Rectal smooth muscle tissue (tissue), 1 donor: ENCODE results near the gene TMEM253.
A peak's percentile ranks its signal among the peaks of the same experiment; 100 is the strongest.

Experiments
- H3K27ac ChIP-seq: one replicate; pipeline ENCODE4 v1.7.0; 2013; ENCODE audit warnings: low read depth, low read length, inconsistent platforms
- H3K27me3 ChIP-seq: one replicate; pipeline ENCODE4 v1.7.0; 2013; ENCODE audit warnings: low read length; ENCODE audit not compliant: control insufficient read depth, insufficient read depth
- H3K36me3 ChIP-seq: one replicate; pipeline ENCODE4 v1.7.0; 2013; ENCODE audit warnings: low read length; ENCODE audit not compliant: control insufficient read depth, insufficient read depth
- H3K4me1 ChIP-seq: one replicate; pipeline ENCODE4 v1.7.0; 2013; ENCODE audit warnings: low read length; ENCODE audit not compliant: control insufficient read depth, insufficient read depth
- H3K4me3 ChIP-seq: one replicate; pipeline ENCODE4 v1.7.0; 2013; ENCODE audit warnings: low read length
- H3K9ac ChIP-seq: one replicate; pipeline ENCODE4 v1.7.0; 2013; ENCODE audit warnings: low read length

Gene TMEM253

GRCh38 chr14:21096978-21097635 lies 3.8 kb upstream of the TMEM253 start:
- H3K27ac ChIP-seq, result peak overlapping the region; percentile 81
- no peaks in the 10 kb centered on the region for H3K36me3 ChIP-seq
- H3K9ac ChIP-seq, result peak overlapping the region; percentile 43
- no peaks in the 10 kb centered on the region for H3K27me3 ChIP-seq
- peak overlapping the region; percentile 53 for H3K4me3 ChIP-seq
- peaks cover 14% of the 10 kb centered on the region for H3K4me1 ChIP-seq

- peaks cover 13% of the 10 kb centered on the region for H3K4me1 ChIP-seq
Observed at GRCh38 chr14:21097636-21098075, 3.2 kb upstream of the TMEM253 start.

GRCh38 chr14:21098076-21098891 lies 2.6 kb upstream of the TMEM253 start, which contains the start of gene ZNF219:
Gene ZNF219, minus strand, starts transcription at chr14:21098655. Its CDS starts 5,064 bp downstream, at chr14:21093591.
- H3K36me3 ChIP-seq, result no peaks in the 10 kb centered on the region
- H3K9ac ChIP-seq, result peak within 1 kb of the TSS; percentile 78
- peak within 1 kb of the TSS; percentile 92 for H3K27ac ChIP-seq
- peaks cover 18% of the 10 kb centered on the region for H3K4me1 ChIP-seq
- no peaks in the 10 kb centered on the region for H3K27me3 ChIP-seq
- H3K4me3 ChIP-seq, result peak within 1 kb of the TSS; percentile 80

More at GRCh38 chr14:21097636-21098075, 3.2 kb upstream of the TMEM253 start:
- Histone ChIP-seq H3K4me3 (peak overlapping the region; percentile 53), H3K27ac (peak overlapping the region; percentile 81), H3K27me3 (no peaks in the 10 kb centered on the region), H3K9ac (peak overlapping the region; percentile 43), H3K36me3 (no peaks in the 10 kb centered on the region)

DNA sequence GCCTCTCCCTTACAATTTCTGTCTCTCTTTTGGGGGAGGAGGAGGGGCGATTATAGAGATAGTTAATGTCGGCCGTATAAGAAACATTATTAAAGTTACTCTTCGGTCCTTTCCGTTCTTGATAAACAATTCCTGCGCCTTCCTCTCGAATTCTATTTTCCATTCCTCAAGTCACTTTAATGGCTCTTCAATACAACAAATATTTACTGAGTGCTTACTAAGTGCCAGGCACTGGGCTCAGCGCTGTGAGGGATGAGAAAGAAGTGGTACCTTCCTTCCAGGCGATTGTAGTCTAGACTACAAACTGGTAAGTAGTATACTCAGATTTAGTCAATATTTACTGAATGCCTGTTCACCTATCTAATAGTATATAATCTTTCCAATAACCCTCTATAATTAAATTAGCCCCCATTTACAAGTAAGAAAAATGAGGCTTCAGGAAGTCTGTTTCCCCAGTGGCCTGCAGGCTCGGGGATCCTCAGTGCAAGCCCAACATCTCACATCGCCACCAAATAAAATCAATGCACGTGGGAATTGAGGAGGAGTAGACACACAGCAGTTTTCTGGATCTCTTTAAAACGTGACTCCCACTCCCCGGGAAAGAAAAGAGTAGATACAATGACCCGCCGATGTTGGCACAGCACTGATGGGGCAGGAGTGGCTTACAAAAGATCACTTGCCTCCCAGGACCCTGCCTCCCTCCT lies 1.8 kb upstream of the TMEM253 start:
- Histone ChIP-seq H3K36me3 (no peaks in the 10 kb centered on the region), H3K27ac (peak overlapping the region; percentile 92), H3K9ac (peak overlapping the region; percentile 78), H3K27me3 (no peaks in the 10 kb centered on the region), H3K4me3 (peak overlapping the region; percentile 80), H3K4me1 (peaks cover 19% of the 10 kb centered on the region)

DNA sequence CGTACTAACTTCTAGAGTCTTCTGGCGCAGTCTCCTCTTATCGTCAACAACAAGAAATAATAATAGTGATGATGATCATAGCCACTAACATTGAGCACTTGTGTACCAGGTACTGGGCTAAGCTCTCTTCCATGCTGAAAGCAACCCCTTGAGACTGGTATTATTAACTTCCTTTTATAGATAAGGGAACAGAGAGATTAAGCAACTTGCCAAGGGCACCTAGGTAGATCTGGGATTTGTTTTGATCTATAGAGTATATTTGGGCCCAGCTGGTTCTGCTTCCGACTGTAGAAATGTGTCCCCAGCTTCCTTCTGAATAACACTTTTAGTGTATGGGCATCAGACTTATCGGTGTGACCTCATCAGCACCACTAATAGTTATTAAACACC lies 1.3 kb upstream of the TMEM253 start:
- Histone ChIP-seq H3K36me3 (no peaks in the 10 kb centered on the region), H3K4me3 (peak overlapping the region; percentile 80), H3K9ac (no peak overlapping the region), H3K4me1 (peaks cover 22% of the 10 kb centered on the region), H3K27ac (peak overlapping the region; percentile 92), H3K27me3 (no peaks in the 10 kb centered on the region)

DNA sequence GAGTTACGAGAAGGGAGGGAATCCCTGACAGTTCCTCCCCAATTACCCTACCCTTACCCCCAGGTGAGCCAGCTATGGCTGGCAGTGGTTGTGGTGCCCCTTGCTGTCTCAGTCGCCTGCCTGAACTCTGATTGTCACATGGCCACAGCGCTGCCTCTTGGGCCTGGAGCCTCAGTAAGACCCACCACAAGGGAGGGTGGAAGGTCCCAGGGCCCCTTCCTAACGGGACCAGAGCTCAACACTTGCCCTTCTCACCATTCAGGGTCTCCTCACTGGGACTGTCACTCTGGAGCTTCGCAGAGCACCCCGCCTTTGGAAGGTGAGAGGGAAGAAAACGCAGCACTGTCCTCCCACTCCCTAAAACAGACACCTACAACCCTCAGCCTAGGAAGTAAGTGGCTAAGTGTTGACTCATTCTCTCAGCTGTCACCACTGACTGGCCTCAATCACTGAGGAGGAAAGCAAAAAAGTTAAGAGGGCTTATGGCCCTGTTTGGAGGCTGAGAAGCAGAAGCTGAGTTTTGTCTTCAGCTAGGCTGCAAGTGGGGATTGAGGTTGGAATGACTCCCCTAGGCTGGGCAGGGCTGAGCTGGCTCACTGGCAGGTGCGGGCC lies 1.0 kb downstream of the TMEM253 start:
- H3K27me3 ChIP-seq, result no peaks in the 10 kb centered on the region
- H3K4me3 ChIP-seq, result no peak overlapping the region
- H3K4me1 ChIP-seq, result peaks cover 24% of the 10 kb centered on the region
- no peak overlapping the region for H3K27ac ChIP-seq
- no peaks in the 10 kb centered on the region for H3K36me3 ChIP-seq
- no peak overlapping the region for H3K9ac ChIP-seq

DNA sequence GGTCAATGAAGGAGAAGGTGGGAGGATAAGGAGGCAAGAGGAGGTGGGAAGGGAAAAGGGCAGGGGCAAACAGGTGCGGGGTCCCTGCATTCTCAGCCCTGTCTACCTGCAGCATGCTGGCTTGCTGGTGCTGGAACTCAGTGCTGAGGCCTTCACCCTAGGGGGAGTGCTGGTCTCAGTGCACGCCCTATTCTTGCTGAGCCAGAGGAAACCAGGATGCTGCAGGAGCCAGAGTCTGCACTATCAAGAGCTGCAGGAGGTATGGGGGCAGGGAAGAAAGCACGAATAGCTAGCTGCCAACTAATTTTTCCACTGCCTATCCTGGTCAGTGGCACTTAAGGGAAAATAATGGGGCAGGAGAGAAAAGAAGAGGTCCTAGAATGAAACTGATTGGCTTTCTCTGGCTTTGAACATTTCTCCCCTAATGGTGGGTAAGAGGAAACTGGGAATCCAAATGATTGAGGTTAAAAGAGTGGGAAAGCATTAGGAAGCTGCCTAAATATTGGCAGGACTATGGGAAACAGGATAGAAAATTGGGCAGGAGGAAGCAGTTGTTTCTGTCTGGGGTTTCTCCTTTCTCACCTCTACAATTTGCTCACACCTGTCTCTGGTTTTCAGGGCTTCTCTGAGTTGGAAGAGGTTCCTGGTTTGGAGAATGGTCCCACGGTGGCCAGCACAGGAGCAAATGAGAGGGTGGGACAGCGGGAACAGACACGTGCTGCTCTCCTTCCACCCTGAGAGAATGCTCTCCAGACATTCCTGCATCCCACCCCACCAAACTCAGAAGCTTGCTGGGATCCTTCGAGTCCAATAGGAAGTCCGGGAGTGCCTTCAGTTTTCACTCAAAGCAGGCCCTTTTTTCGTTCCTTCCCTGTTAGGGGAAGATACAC lies 1.9 kb downstream of the TMEM253 start:
- H3K9ac ChIP-seq, result no peak overlapping the region
- H3K27me3 ChIP-seq, result no peaks in the 10 kb centered on the region
- peaks cover 24% of the 10 kb centered on the region for H3K4me1 ChIP-seq
- H3K36me3 ChIP-seq, result no peaks in the 10 kb centered on the region
- peak overlapping the region; percentile 79 for H3K4me3 ChIP-seq
- H3K27ac ChIP-seq, result peak overlapping the region; percentile 99

- Histone ChIP-seq H3K36me3 (no peaks in the 10 kb centered on the region), H3K4me3 (peak overlapping the region; percentile 79), H3K27me3 (no peaks in the 10 kb centered on the region), H3K27ac (peak overlapping the region; percentile 99), H3K4me1 (peaks cover 24% of the 10 kb centered on the region), H3K9ac (peak overlapping the region; percentile 32)
Observed at GRCh38 chr14:21103411-21103709, 2.5 kb downstream of the TMEM253 start.

DNA sequence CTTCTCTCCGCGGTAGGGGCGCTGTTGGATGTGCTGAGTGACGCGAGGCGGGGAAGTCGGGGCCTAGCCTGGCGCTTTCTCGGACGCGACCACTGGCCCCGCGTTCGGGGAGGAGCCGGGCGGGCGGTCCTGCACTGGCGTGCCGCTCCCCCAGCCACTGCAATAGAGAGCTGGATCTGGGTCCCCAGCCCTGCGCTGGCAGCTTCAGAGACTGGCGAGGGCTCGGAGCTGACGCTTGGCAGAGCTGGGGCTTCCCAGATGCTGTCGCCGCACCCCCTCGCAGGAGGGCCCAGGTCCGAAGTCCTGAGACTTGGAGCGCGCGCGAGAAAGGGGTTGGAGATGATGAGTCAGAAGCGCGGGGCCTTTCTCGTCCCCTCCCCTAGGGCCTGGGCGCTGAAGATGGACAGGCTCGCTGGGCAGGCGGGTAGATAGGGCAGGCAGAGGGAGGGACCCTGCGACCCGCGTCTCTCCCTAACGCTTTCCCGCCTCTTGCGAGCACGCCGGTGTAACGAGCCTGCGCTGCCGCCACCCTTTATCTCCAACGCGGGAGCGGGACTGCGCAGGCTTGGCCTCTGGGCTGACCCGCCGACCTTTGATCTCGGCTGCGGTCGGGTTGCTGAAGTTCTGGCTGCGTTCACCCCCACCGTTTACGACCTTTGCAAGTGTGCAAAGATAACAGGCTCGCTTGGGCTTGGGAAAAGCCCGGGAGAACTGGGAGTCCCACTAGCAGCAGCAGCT lies 3.0 kb downstream of the TMEM253 start:
- Histone ChIP-seq H3K27ac (peak overlapping the region; percentile 99), H3K36me3 (no peaks in the 10 kb centered on the region), H3K4me3 (peak overlapping the region; percentile 79), H3K4me1 (peaks cover 24% of the 10 kb centered on the region), H3K9ac (peak overlapping the region; percentile 43), H3K27me3 (no peaks in the 10 kb centered on the region)

DNA sequence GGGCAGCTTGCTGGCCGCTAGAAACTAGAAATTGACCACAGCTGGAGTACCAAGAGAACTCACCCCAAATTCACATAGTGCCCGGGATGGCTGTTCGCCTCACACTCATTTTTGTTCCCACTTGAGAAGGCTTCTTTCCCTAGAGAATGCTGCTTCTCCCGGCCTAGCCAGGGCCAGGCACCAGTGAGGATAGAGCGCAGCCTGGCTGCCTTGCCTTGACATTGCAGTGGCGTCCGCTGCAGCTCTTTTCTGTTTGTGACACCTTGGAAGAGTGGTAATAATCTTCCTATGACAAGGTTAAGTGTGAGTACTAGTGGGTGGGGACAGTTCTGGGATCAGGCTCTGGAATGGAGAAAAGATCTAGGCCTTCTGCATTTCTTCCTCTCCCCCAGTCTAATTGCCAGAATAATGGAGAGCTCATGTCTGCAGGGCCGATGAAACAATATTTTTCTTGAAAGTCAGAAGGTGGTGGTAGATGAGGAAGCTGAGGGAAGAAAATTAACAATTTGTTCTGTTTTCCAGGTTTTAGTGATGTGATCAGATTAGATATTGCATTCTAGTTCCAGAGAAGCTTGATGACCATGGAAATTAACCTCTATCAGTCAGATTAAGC lies 3.7 kb downstream of the TMEM253 start:
- Histone ChIP-seq H3K4me1 (peaks cover 20% of the 10 kb centered on the region), H3K27me3 (no peaks in the 10 kb centered on the region), H3K27ac (peak overlapping the region; percentile 99), H3K36me3 (no peaks in the 10 kb centered on the region), H3K9ac (peak overlapping the region; percentile 43), H3K4me3 (peak overlapping the region; percentile 79)

DNA sequence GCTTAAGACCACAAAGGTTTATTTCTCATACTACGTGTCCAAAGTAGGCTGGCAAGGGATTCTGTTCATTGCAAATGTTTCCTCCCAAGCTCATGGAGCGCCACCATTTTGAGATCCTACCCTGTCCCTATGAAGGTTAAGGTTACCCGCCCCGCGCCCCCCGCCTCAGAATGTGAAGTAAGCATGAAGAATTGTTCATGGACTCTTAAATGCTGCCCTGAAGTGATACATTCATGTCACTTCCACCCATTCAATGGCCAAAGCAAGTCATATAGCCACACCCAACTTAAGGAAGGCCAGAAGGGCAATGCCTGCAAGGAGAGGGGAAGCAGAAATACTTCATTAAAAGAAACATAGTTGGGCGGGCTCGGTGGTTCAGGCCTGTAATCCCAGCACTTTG lies 4.2 kb downstream of the TMEM253 start:
- Histone ChIP-seq H3K36me3 (no peaks in the 10 kb centered on the region), H3K4me3 (peak overlapping the region; percentile 79), H3K9ac (no peak overlapping the region), H3K27ac (peak overlapping the region; percentile 99), H3K27me3 (no peaks in the 10 kb centered on the region), H3K4me1 (peaks cover 15% of the 10 kb centered on the region)
